ENCODE data around the gene SDK2. TPM values are rescaled to one million over a fixed set of nuclear protein-coding genes. Genes with fewer than 3 reads are reported as not detected.

The SDK2 gene
- total RNA-seq, 1 experiment from 2014 or later = 0.67 TPM

- intact Hi-C loops (cut with micrococcal nuclease; ENCODE audit: unreplicated experiment) = no loop called here
- TF ChIP-seq EZH2 (IDR thresholded peaks at IDR 0.05; ENCODE audit: borderline replicate concordance, low read depth, low read length, poor library complexity, severe bottlenecking) (no peak), CTCF (conservative IDR thresholded peaks at IDR 0.05; ENCODE audit: low read depth, low read length) (no peak)
- Histone ChIP-seq H3K36me3 (ENCODE audit: insufficient read depth, low read length, poor library complexity, severe bottlenecking) (no peaks in the 10 kb centered on the region), H3K4me1 (ENCODE audit: insufficient read depth, low read length, poor library complexity, severe bottlenecking) (no peaks in the 10 kb centered on the region), H3K27ac (ENCODE audit: low read depth, low read length, poor library complexity, severe bottlenecking) (no peak overlapping the region), H3K9me3 (ENCODE audit: low read depth, low read length, poor library complexity, severe bottlenecking) (no peaks in the 10 kb centered on the region), H3K27me3 (replicated peaks; ENCODE audit: insufficient read depth, low read depth, low read length, poor library complexity) (no peaks in the 10 kb centered on the region), H3K4me3 (ENCODE audit: low read depth, low read length, poor library complexity, severe bottlenecking) (no peak overlapping the region)
- ChIA-PET CTCF (no interaction called here), POLR2A (ENCODE audit: low non-redundant PET) (no interaction called here)
- DNase-seq (ENCODE audit: low spot score) = no peak
- BruUV-seq (replicated peaks) = no TSS peak
These were observed 264.4 kb downstream of the SDK2 start for GRCh38 chr17:73379826-73380225.

GRCh38 chr17:73378974-73379470, 265.2 kb downstream of the SDK2 start:
- DNase-seq (ENCODE audit: low spot score) = no peak
- Histone ChIP-seq H3K27me3 (replicated peaks; ENCODE audit: insufficient read depth, low read depth, low read length, poor library complexity) (no peaks in the 10 kb centered on the region), H3K4me1 (ENCODE audit: insufficient read depth, low read length, poor library complexity, severe bottlenecking) (no peaks in the 10 kb centered on the region), H3K27ac (ENCODE audit: low read depth, low read length, poor library complexity, severe bottlenecking) (no peak overlapping the region), H3K4me3 (ENCODE audit: low read depth, low read length, poor library complexity, severe bottlenecking) (no peak overlapping the region), H3K9me3 (ENCODE audit: low read depth, low read length, poor library complexity, severe bottlenecking) (no peaks in the 10 kb centered on the region), H3K36me3 (ENCODE audit: insufficient read depth, low read length, poor library complexity, severe bottlenecking) (no peaks in the 10 kb centered on the region)
- no peak for TF ChIP-seq CTCF (conservative IDR thresholded peaks at IDR 0.05; ENCODE audit: low read depth, low read length)
- no peak for TF ChIP-seq EZH2 (IDR thresholded peaks at IDR 0.05; ENCODE audit: borderline replicate concordance, low read depth, low read length, poor library complexity, severe bottlenecking)
- intact Hi-C loops (cut with micrococcal nuclease; ENCODE audit: unreplicated experiment) = no loop called here
- BruUV-seq (replicated peaks) = no TSS peak
- CTCF ChIA-PET = no interaction called here
- POLR2A ChIA-PET (ENCODE audit: low non-redundant PET) = no interaction called here

- H3K36me3 ChIP-seq (ENCODE audit: insufficient read depth, low read length, poor library complexity, severe bottlenecking) = no peaks in the 10 kb centered on the region
- ChIA-PET POLR2A (ENCODE audit: low non-redundant PET) (no interaction called here), CTCF (no interaction called here)
- no peak for DNase-seq (ENCODE audit: low spot score)
- TF ChIP-seq CTCF (conservative IDR thresholded peaks at IDR 0.05; ENCODE audit: low read depth, low read length) (no peak), EZH2 (IDR thresholded peaks at IDR 0.05; ENCODE audit: borderline replicate concordance, low read depth, low read length, poor library complexity, severe bottlenecking) (no peak)
- BruUV-seq (replicated peaks) = no TSS peak
- H3K9me3 ChIP-seq (ENCODE audit: low read depth, low read length, poor library complexity, severe bottlenecking) = no peaks in the 10 kb centered on the region
- intact Hi-C loops (cut with micrococcal nuclease; ENCODE audit: unreplicated experiment) = no loop called here
- no peaks in the 10 kb centered on the region for H3K27me3 ChIP-seq (replicated peaks; ENCODE audit: insufficient read depth, low read depth, low read length, poor library complexity)
- H3K27ac ChIP-seq (ENCODE audit: low read depth, low read length, poor library complexity, severe bottlenecking) = no peak overlapping the region
- H3K4me3 ChIP-seq (ENCODE audit: low read depth, low read length, poor library complexity, severe bottlenecking) = no peak overlapping the region
- no peaks in the 10 kb centered on the region for H3K4me1 ChIP-seq (ENCODE audit: insufficient read depth, low read length, poor library complexity, severe bottlenecking)
These were observed 267.6 kb downstream of the SDK2 start for GRCh38 chr17:73376636-73377035.
